Sigmoid colon (tissue), 7 donors: ENCODE results near the gene VAT1L. TPM values are rescaled to one million over a fixed set of nuclear protein-coding genes. Genes with fewer than 3 reads are reported as not detected.

Experiments used
- DNase-seq: peaks from one replicate; pipeline ENCODE4 v3.0.0-alpha.2; 2019
- H3K27ac ChIP-seq, 4 donors: fragments of 200-600 bp; sonication (generic); one replicate each; pipeline ENCODE4 v1.5.1; 2016 to 2019; ENCODE audit warnings: mild to moderate bottlenecking in 1 of 4
- H3K27me3 ChIP-seq, 3 donors: fragments of 200-600 bp; sonication (generic); one replicate each; pipeline ENCODE4 v1.5.1; 2019; ENCODE audit warnings: mild to moderate bottlenecking in 1 of 3
- H3K36me3 ChIP-seq, 4 donors: fragments of 200-600 bp; sonication (generic); one replicate each; pipeline ENCODE4 v1.5.1; 2016 to 2019
- H3K4me1 ChIP-seq, 4 donors: fragments of 200-600 bp; sonication (generic); one replicate each; pipeline ENCODE4 v1.5.1; 2017 to 2019
- H3K4me3 ChIP-seq, 4 donors: fragments of 200-600 bp; sonication (generic); one replicate each; pipeline ENCODE4 v1.5.1; 2017 to 2019; ENCODE audit warnings: mild to moderate bottlenecking in 2 of 4, moderate library complexity in 1 of 4
- H3K9me3 ChIP-seq, 4 donors: fragments of 200-600 bp in 3 of 4; sonication (generic) in 3 of 4; one replicate each; pipeline versions ENCODE4 v1.5.1 to v1.6.1; 2013 to 2019
- EP300 ChIP-seq, 4 donors: sonication (generic); formaldehyde crosslinking; IDR thresholded peaks; one replicate each; pipeline ENCODE4 v1.6.1; 2017; ENCODE audit warnings: antibody characterized with exemption in 4 of 4
- POLR2A ChIP-seq, 2 donors: fragments of 450-650 bp; IDR thresholded peaks; one replicate each; pipeline ENCODE4 v1.6.1; 2016; ENCODE audit warnings: antibody characterized with exemption in 2 of 2, mild to moderate bottlenecking in 2 of 2, moderate library complexity in 2 of 2
- POLR2AphosphoS5 ChIP-seq, 4 donors: sonication (generic); formaldehyde crosslinking; IDR thresholded peaks; one replicate each; pipeline ENCODE4 v1.6.1; 2017; ENCODE audit warnings: antibody characterized with exemption in 4 of 4
- WGBS, 2 donors: extraction: QIAGEN DNeasy Blood & Tissue Kit; methylation state at CpG; one replicate each; pipeline ENCODE4 v1.1.7; 2013; 5-methylcytosine and 5-hydroxymethylcytosine counted together
- intact Hi-C: fragments of 100-400 bp; cut with DNase I; formaldehyde crosslinking; loops from one replicate; pipeline ENCODE4 v1.15.1; 2023
- polyA plus RNA-seq, 3 donors: library from polyadenylated mRNA; stranded (reverse); fragments of 200-250 nt; gene quantifications; one replicate each; pipeline ENCODE4 v1.2.3, GENCODE V29; 2013
- total RNA-seq, 4 donors: library from RNA; depleted of rRNA; stranded (reverse); fragments of >200 nt; gene quantifications; one replicate each; pipeline ENCODE4 v1.1.0, GENCODE V29; 2016
- TF ChIP-seq, protein P1 (sequence below), 4 experiments: fragments of 450-650 bp in 3 of 4; fragments of 200-600 bp in 1 of 4; IDR thresholded peaks; one replicate each; pipeline ENCODE4 v1.5.1; 2016 to 2019; ENCODE audit warnings: antibody characterized with exemption in 4 of 4, mild to moderate bottlenecking in 3 of 4, moderate library complexity in 2 of 4
- donor health status: healthy with polysubstance abuse.
- donor health status: Bipolar disorder and iron deficiency.
- donor health status: healthy.

Gene VAT1L
- total and polyA plus RNA-seq, 7 donors: 0.60 to 6.4 (median 4.5) TPM

GRCh38 chr16:77918809-77919707, 130.7 kb downstream of the VAT1L start:
- Histone ChIP-seq H3K4me3 (no peak overlapping the region), H3K9me3 (no peaks in the 10 kb centered on the region), H3K27ac (no peak overlapping the region), H3K4me1 (peaks cover 0 to 19% (median 17%) of the 10 kb centered on the region in 4 donors), H3K27me3 (peaks cover 0 to 6% (median 0%) of the 10 kb centered on the region in 3 donors), H3K36me3 (no peaks in the 10 kb centered on the region)
- 44 to 49% methylated on average over 8 of the region's 8 CpGs for WGBS, 2 donors
- intact Hi-C loops: no loop called here
- no peak for TF ChIP-seq EP300 (IDR thresholded peaks at IDR 0.05)
- peak in 1 of 4 donors; percentile 18 for TF ChIP-seq POLR2AphosphoS5 (IDR thresholded peaks at IDR 0.05)
- TF ChIP-seq, protein P1, sequence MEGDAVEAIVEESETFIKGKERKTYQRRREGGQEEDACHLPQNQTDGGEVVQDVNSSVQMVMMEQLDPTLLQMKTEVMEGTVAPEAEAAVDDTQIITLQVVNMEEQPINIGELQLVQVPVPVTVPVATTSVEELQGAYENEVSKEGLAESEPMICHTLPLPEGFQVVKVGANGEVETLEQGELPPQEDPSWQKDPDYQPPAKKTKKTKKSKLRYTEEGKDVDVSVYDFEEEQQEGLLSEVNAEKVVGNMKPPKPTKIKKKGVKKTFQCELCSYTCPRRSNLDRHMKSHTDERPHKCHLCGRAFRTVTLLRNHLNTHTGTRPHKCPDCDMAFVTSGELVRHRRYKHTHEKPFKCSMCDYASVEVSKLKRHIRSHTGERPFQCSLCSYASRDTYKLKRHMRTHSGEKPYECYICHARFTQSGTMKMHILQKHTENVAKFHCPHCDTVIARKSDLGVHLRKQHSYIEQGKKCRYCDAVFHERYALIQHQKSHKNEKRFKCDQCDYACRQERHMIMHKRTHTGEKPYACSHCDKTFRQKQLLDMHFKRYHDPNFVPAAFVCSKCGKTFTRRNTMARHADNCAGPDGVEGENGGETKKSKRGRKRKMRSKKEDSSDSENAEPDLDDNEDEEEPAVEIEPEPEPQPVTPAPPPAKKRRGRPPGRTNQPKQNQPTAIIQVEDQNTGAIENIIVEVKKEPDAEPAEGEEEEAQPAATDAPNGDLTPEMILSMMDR (IDR thresholded peaks at IDR 0.05): no peak
- DNase-seq: no peak

DNA sequence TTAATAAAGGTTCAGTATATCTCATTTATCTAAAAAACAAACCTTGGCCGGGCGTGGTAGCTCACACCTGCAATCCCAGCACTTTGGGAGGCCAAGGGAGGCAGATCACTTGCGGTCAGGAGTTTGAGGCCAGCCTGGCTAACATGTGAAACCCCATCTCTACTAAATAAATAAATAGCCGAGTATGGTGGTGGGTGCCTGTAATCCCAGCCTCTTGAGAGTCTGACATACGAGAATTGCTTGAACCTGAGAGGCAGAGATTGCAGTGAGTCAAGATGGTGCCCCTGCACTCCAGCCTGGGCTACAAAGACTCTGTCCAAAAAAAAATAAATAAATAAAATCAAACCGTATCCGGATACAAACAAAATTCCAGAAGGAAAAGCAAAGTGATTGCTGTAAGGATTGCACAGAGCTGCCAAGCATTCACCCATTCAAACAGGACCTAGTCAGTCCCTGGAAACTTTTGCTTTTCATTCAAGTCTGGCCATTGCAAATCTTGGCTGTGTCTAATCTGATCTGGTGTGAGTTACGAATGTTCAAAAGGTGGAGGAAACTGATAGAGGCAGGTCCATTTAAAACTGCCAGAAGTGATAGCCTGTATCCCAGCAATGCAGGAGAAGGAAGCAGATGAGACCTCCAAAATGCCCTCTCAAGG, 131.5 kb downstream of the VAT1L start:
- Histone ChIP-seq H3K27ac (no peak overlapping the region), H3K36me3 (no peaks in the 10 kb centered on the region), H3K4me3 (no peak overlapping the region), H3K9me3 (no peaks in the 10 kb centered on the region), H3K4me1 (peaks cover 0 to 19% (median 17%) of the 10 kb centered on the region in 4 donors), H3K27me3 (peaks cover 0 to 6% (median 0%) of the 10 kb centered on the region in 3 donors)
- no peak for DNase-seq
- TF ChIP-seq POLR2A (IDR thresholded peaks at IDR 0.05) (no peak), EP300 (IDR thresholded peaks at IDR 0.05) (no peak), POLR2AphosphoS5 (IDR thresholded peaks at IDR 0.05) (no peak)
- TF ChIP-seq, protein P1 (IDR thresholded peaks at IDR 0.05): no peak
- intact Hi-C loops: no loop called here
- 66 to 73% methylated on average over 8 of the region's 8 CpGs for WGBS, 2 donors

DNA sequence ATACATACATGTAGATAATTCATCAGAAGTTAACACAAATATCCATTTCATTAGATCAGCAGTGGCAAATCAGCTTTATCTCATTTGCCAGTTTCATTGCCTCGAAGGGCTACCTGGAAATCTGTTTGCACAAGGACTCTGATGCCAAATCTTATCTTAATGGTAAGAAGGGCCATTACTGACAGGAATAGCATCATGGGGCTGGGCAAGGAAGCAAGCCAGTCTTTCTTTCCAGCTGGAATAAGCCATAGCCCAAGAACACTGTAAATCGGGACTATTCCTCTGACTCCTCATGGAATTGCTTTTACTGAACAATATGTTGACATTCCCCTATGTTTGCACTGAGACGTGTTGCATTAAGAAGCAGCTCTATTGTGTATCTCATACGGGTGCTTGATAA, 132.6 kb downstream of the VAT1L start:
- Histone ChIP-seq H3K9me3 (no peaks in the 10 kb centered on the region), H3K27ac (no peak overlapping the region), H3K27me3 (peaks cover 0 to 6% (median 0%) of the 10 kb centered on the region in 3 donors), H3K36me3 (no peaks in the 10 kb centered on the region), H3K4me3 (no peak overlapping the region), H3K4me1 (peaks cover 0 to 19% (median 17%) of the 10 kb centered on the region in 4 donors)
- no peak for DNase-seq
- TF ChIP-seq POLR2AphosphoS5 (IDR thresholded peaks at IDR 0.05) (no peak), POLR2A (IDR thresholded peaks at IDR 0.05) (no peak), EP300 (IDR thresholded peaks at IDR 0.05) (no peak)
- TF ChIP-seq, protein P1 (IDR thresholded peaks at IDR 0.05): no peak
- 52 to 78% methylated on average over 4 of the region's 4 CpGs for WGBS, 2 donors
- intact Hi-C loops: no loop called here

DNA sequence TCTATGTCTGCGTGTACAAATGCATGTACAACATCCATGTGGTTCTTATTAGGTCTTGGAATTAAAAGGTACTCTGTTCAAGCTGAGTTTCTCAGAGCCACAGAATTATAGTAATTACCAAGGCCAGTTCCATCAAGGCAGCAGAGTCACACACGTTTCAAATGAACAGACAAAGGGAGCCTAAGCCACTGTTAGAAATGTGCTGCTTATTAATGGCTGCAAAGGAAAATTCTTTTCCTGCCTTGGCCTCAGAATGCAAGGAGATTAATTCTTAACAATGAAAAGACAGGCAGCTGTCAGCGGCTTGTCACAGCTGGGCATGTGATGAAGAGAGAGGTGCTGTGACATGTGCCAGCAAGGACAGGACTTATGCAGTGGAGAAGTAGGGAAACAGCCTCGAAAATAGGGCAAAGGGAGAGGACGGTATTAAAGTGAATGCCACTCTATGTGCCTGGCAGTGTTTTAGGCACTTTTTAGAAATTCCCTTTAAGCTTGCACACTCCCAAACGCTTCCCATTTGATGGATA, 133.9 kb downstream of the VAT1L start:
- Histone ChIP-seq H3K27ac (no peak overlapping the region), H3K9me3 (no peaks in the 10 kb centered on the region), H3K4me1 (peaks cover 0 to 19% (median 17%) of the 10 kb centered on the region in 4 donors), H3K27me3 (peaks cover 0 to 6% (median 0%) of the 10 kb centered on the region in 3 donors), H3K36me3 (no peaks in the 10 kb centered on the region), H3K4me3 (no peak overlapping the region)
- no peak for TF ChIP-seq POLR2A (IDR thresholded peaks at IDR 0.05)
- TF ChIP-seq POLR2AphosphoS5 (IDR thresholded peaks at IDR 0.05): no peak
- TF ChIP-seq, protein P1 (IDR thresholded peaks at IDR 0.05): no peak
- intact Hi-C loops: no loop called here
- DNase-seq: no peak
- WGBS, 2 donors: 84 to 85% methylated on average over 6 of the region's 6 CpGs
